ENCODE measurements around the gene MYO1G. TPM values are rescaled to one million over a fixed set of nuclear protein-coding genes. Genes with fewer than 3 reads are reported as not detected.

Gene MYO1G
- total RNA-seq, 1 donor from 2014 or later, result 0.26 TPM

GRCh38 chr7:44988701-44989100 is 9.9 kb upstream of the MYO1G start:
- FAIRE-seq (no peak), DNase-seq (ENCODE audit: low read depth) (peak; percentile 53)
- Histone ChIP-seq H3K4me3 (ENCODE audit: low read depth, low read length) (no peak overlapping the region), H3K27me3 (ENCODE audit: control insufficient read depth, insufficient read depth, low read length) (no peaks in the 10 kb centered on the region), H3K36me3 (ENCODE audit: control insufficient read depth, insufficient read depth, low read length) (peaks cover 20% of the 10 kb centered on the region)
- no peak for TF ChIP-seq CTCF (IDR thresholded peaks at IDR 0.05; ENCODE audit: insufficient read depth, low read length, severe bottlenecking)

GRCh38 chr7:44987996-44988395 is 9.2 kb upstream of the MYO1G start:
- DNase-seq (ENCODE audit: low read depth) (no peak), FAIRE-seq (no peak)
- Histone ChIP-seq H3K27me3 (ENCODE audit: control insufficient read depth, insufficient read depth, low read length) (no peaks in the 10 kb centered on the region), H3K4me3 (ENCODE audit: low read depth, low read length) (no peak overlapping the region), H3K36me3 (ENCODE audit: control insufficient read depth, insufficient read depth, low read length) (peaks cover 26% of the 10 kb centered on the region)
- no peak for TF ChIP-seq CTCF (IDR thresholded peaks at IDR 0.05; ENCODE audit: insufficient read depth, low read length, severe bottlenecking)

- no peak for TF ChIP-seq CTCF (IDR thresholded peaks at IDR 0.05; ENCODE audit: insufficient read depth, low read length, severe bottlenecking)
- H3K27me3 ChIP-seq (ENCODE audit: control insufficient read depth, insufficient read depth, low read length), result no peaks in the 10 kb centered on the region
- peaks cover 30% of the 10 kb centered on the region for H3K36me3 ChIP-seq (ENCODE audit: control insufficient read depth, insufficient read depth, low read length)
- H3K4me3 ChIP-seq (ENCODE audit: low read depth, low read length), result no peak overlapping the region
- FAIRE-seq, result no peak
- DNase-seq (ENCODE audit: low read depth), result no peak
Measured at GRCh38 chr7:44987457-44987856, 8.6 kb upstream of the MYO1G start.

GRCh38 chr7:44986218-44987053 is 7.6 kb upstream of the MYO1G start:
- no peak for TF ChIP-seq CTCF (IDR thresholded peaks at IDR 0.05; ENCODE audit: insufficient read depth, low read length, severe bottlenecking)
- Histone ChIP-seq H3K36me3 (ENCODE audit: control insufficient read depth, insufficient read depth, low read length) (peaks cover 31% of the 10 kb centered on the region), H3K27me3 (ENCODE audit: control insufficient read depth, insufficient read depth, low read length) (no peaks in the 10 kb centered on the region), H3K4me3 (ENCODE audit: low read depth, low read length) (peak overlapping the region; percentile 80)
- peak; percentile 87 for DNase-seq (ENCODE audit: low read depth)
- no peak for FAIRE-seq

- DNase-seq (ENCODE audit: low read depth) (no peak), FAIRE-seq (no peak)
- Histone ChIP-seq H3K36me3 (ENCODE audit: control insufficient read depth, insufficient read depth, low read length) (peaks cover 31% of the 10 kb centered on the region), H3K27me3 (ENCODE audit: control insufficient read depth, insufficient read depth, low read length) (no peaks in the 10 kb centered on the region), H3K4me3 (ENCODE audit: low read depth, low read length) (peak overlapping the region; percentile 80)
- no peak for TF ChIP-seq CTCF (IDR thresholded peaks at IDR 0.05; ENCODE audit: insufficient read depth, low read length, severe bottlenecking)
Measured at GRCh38 chr7:44985900-44986217, 7.0 kb upstream of the MYO1G start.
